RWPE2 (cell line): ENCODE data around the gene TSPAN18.

Source experiments
- ATAC-seq: fragments of 200-7000 bp; cut with Tn5 transposase; 3 replicates; pipeline ENCODE4 v1.9.1; 2021; ENCODE audit warnings: low read depth
- DNase-seq: peaks from one replicate; pipeline ENCODE4 v3.0.0-alpha.2; 2020; ENCODE audit warnings: low spot score
- H3K27ac ChIP-seq: fragments of 450-650 bp; 2 replicates; pipeline ENCODE4 v1.5.1; 2017; ENCODE audit warnings: mild to moderate bottlenecking; ENCODE audit not compliant: poor library complexity, severe bottlenecking
- H3K27me3 ChIP-seq: fragments of 250-450 bp; sonication (Bioruptor Pico); 2 replicates; pipeline ENCODE4 v1.5.1; 2021; ENCODE audit warnings: mild to moderate bottlenecking, moderate library complexity; ENCODE audit not compliant: insufficient read depth, poor library complexity, severe bottlenecking
- H3K36me3 ChIP-seq: fragments of 250-450 bp; sonication (Bioruptor Pico); 2 replicates; pipeline ENCODE4 v1.5.1; 2020; ENCODE audit warnings: low read depth, mild to moderate bottlenecking, moderate library complexity
- H3K4me1 ChIP-seq: fragments of 250-450 bp; sonication (Bioruptor Pico); 2 replicates; pipeline ENCODE4 v1.5.1; 2021; ENCODE audit warnings: mild to moderate bottlenecking, moderate library complexity; ENCODE audit not compliant: insufficient read depth, poor library complexity, severe bottlenecking
- H3K4me3 ChIP-seq: fragments of 250-450 bp; sonication (Bioruptor Pico); 2 replicates; pipeline ENCODE4 v1.5.1; 2021; ENCODE audit warnings: mild to moderate bottlenecking, moderate library complexity; ENCODE audit not compliant: severe bottlenecking
- H3K9me3 ChIP-seq: fragments of 250-450 bp; sonication (Bioruptor Pico); 2 replicates; pipeline ENCODE4 v1.5.1; 2021; ENCODE audit warnings: mild to moderate bottlenecking, moderate library complexity; ENCODE audit not compliant: severe bottlenecking
- TF ChIP-seq, protein P1 (sequence below): fragments of 450-650 bp; IDR thresholded peaks from one replicate; pipeline ENCODE4 v1.5.1; 2017; ENCODE audit warnings: mild to moderate bottlenecking, moderate library complexity; ENCODE audit not compliant: poor library complexity, severe bottlenecking

TSPAN18 gene

DNA sequence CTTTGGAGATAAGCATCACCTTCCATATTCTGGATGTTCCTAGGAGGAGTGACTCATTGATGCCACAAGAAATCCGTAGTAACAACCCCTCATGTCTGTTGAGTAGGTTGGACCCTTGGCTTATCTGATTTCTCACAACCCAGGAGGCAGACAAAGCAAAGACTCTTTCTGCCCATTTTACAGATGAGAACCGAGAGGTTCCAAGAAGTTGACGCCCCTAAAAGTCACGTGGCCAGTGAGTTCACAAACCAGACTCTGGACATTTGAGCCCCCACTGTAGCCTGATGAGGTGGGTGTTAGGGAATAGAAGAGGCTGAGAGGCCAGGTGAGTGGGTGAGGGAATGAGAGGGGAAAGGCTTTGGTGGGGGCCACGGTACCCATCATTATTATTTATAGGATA lies 70.3 kb downstream of the TSPAN18 start:
- no peak overlapping the region for H3K4me3 ChIP-seq
- no peak for ATAC-seq

GRCh38 chr11:44797886-44798606 lies 71.3 kb downstream of the TSPAN18 start:
- no peaks in the 10 kb centered on the region for H3K27me3 ChIP-seq
- DNase-seq (no peak), ATAC-seq (no peak)
- H3K4me3 ChIP-seq: no peak overlapping the region
- no peaks in the 10 kb centered on the region for H3K4me1 ChIP-seq
- no peak overlapping the region for H3K27ac ChIP-seq
- H3K9me3 ChIP-seq: no peaks in the 10 kb centered on the region
- TF ChIP-seq, protein P1, sequence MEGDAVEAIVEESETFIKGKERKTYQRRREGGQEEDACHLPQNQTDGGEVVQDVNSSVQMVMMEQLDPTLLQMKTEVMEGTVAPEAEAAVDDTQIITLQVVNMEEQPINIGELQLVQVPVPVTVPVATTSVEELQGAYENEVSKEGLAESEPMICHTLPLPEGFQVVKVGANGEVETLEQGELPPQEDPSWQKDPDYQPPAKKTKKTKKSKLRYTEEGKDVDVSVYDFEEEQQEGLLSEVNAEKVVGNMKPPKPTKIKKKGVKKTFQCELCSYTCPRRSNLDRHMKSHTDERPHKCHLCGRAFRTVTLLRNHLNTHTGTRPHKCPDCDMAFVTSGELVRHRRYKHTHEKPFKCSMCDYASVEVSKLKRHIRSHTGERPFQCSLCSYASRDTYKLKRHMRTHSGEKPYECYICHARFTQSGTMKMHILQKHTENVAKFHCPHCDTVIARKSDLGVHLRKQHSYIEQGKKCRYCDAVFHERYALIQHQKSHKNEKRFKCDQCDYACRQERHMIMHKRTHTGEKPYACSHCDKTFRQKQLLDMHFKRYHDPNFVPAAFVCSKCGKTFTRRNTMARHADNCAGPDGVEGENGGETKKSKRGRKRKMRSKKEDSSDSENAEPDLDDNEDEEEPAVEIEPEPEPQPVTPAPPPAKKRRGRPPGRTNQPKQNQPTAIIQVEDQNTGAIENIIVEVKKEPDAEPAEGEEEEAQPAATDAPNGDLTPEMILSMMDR: no peak
- no peaks in the 10 kb centered on the region for H3K36me3 ChIP-seq

More for the DNA sequence above, 70.3 kb downstream of the TSPAN18 start:
- no peak overlapping the region for H3K27ac ChIP-seq
- no peak for DNase-seq
- H3K9me3 ChIP-seq: no peaks in the 10 kb centered on the region
- H3K4me1 ChIP-seq: no peaks in the 10 kb centered on the region
- TF ChIP-seq, protein P1: no peak
- H3K27me3 ChIP-seq: no peaks in the 10 kb centered on the region
- no peaks in the 10 kb centered on the region for H3K36me3 ChIP-seq

- DNase-seq: no peak
- peaks cover 4% of the 10 kb centered on the region for H3K27me3 ChIP-seq
- ATAC-seq: no peak
- no peaks in the 10 kb centered on the region for H3K9me3 ChIP-seq
- H3K4me1 ChIP-seq: no peaks in the 10 kb centered on the region
- TF ChIP-seq, protein P1: no peak
- H3K4me3 ChIP-seq: no peak overlapping the region
- no peak overlapping the region for H3K27ac ChIP-seq
- no peaks in the 10 kb centered on the region for H3K36me3 ChIP-seq
Measured at GRCh38 chr11:44798607-44798972, 71.8 kb downstream of the TSPAN18 start.

DNA sequence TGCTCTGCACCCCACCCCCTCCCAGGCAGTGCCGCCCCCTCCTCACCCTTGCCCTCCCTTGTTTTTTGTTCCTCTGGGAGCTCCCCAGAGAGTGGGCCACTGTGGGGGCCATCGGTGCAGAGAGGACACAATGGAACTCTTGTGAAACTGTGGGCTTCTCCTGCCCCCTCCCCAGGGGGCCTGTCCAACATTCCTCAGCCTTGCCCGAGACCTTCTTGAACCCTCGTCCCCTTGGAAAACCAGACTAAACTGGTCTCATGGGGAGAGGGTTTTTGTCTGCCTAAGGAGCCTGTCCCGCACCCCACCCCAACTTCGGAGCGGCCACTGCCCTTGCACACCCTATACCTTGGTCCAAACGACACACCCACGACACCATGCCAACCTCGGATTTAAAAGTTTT lies 72.2 kb downstream of the TSPAN18 start:
- no peaks in the 10 kb centered on the region for H3K36me3 ChIP-seq
- TF ChIP-seq, protein P1: no peak
- no peaks in the 10 kb centered on the region for H3K9me3 ChIP-seq
- ATAC-seq (no peak), DNase-seq (no peak)
- no peak overlapping the region for H3K4me3 ChIP-seq
- no peak overlapping the region for H3K27ac ChIP-seq
- H3K4me1 ChIP-seq: no peaks in the 10 kb centered on the region
- H3K27me3 ChIP-seq: peaks cover 4% of the 10 kb centered on the region

DNA sequence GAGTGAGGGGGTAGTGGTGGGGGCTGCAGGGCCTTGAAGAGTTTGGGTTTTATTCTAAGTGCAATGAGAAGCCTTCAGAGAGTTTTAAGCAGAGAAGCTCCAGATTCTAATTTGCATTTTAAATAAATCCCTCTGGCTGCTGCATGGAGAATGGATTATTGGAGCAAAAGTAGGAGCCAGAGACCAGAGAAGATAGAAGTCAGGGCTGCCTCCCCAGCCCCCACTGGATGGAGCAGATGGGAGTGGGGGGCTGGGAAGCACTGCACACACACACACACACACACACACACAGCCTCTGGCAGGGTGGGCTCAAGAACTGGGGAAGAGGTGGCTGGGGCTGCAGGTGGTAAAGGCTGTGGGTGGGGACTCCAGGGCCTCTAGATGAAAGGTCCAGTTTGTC lies 75.6 kb downstream of the TSPAN18 start:
- H3K27ac ChIP-seq: no peak overlapping the region
- H3K36me3 ChIP-seq: no peaks in the 10 kb centered on the region
- DNase-seq (no peak), ATAC-seq (no peak)
- TF ChIP-seq, protein P1: no peak
- H3K4me3 ChIP-seq: no peak overlapping the region
- no peaks in the 10 kb centered on the region for H3K4me1 ChIP-seq
- peaks cover 6% of the 10 kb centered on the region for H3K27me3 ChIP-seq
- H3K9me3 ChIP-seq: no peaks in the 10 kb centered on the region
